ENCODE results near the gene ADAP1. TPM values are rescaled to one million over a fixed set of nuclear protein-coding genes. Genes with fewer than 3 reads are reported as not detected.

ADAP1 gene
- total and polyA plus RNA-seq, 2 donors from 2014 or later = 36.4 to 48.2 TPM

GRCh38 chr7:987909-988308 lies 33.4 kb upstream of the ADAP1 start:
- intact Hi-C loops (cut with DNase I) = no loop called here
- no peaks in the 10 kb centered on the region for H3K36me3 ChIP-seq (ENCODE audit: control insufficient read depth in 2 of 3, insufficient read depth in 3 of 3, low read length in 3 of 3)
- FAIRE-seq = no peak
- no peaks in the 10 kb centered on the region for H3K27me3 ChIP-seq (ENCODE audit: control insufficient read depth, insufficient read depth, low read length)
- no peak for TF ChIP-seq CTCF (IDR thresholded peaks at IDR 0.05; ENCODE audit: borderline replicate concordance, extremely low read depth, insufficient read depth)
- H3K4me1 ChIP-seq (ENCODE audit: control insufficient read depth in 2 of 3, insufficient read depth in 2 of 3, low read depth in 1 of 3, low read length in 3 of 3) = peaks cover 0 to 3% (median 0%) of the 10 kb centered on the region in 3 donors
- H3K9ac ChIP-seq (ENCODE audit: low read length in 3 of 3) = no peak overlapping the region
- no peak overlapping the region for H3K4me3 ChIP-seq (ENCODE audit: low read length in 3 of 3)
- H3K9me3 ChIP-seq (ENCODE audit: control insufficient read depth in 2 of 3, insufficient read depth in 1 of 3, low read length in 3 of 3) = no peaks in the 10 kb centered on the region
- H3K27ac ChIP-seq (ENCODE audit: low read depth in 2 of 2, low read length in 2 of 2) = no peak overlapping the region
- DNase-seq = no peak

DNA sequence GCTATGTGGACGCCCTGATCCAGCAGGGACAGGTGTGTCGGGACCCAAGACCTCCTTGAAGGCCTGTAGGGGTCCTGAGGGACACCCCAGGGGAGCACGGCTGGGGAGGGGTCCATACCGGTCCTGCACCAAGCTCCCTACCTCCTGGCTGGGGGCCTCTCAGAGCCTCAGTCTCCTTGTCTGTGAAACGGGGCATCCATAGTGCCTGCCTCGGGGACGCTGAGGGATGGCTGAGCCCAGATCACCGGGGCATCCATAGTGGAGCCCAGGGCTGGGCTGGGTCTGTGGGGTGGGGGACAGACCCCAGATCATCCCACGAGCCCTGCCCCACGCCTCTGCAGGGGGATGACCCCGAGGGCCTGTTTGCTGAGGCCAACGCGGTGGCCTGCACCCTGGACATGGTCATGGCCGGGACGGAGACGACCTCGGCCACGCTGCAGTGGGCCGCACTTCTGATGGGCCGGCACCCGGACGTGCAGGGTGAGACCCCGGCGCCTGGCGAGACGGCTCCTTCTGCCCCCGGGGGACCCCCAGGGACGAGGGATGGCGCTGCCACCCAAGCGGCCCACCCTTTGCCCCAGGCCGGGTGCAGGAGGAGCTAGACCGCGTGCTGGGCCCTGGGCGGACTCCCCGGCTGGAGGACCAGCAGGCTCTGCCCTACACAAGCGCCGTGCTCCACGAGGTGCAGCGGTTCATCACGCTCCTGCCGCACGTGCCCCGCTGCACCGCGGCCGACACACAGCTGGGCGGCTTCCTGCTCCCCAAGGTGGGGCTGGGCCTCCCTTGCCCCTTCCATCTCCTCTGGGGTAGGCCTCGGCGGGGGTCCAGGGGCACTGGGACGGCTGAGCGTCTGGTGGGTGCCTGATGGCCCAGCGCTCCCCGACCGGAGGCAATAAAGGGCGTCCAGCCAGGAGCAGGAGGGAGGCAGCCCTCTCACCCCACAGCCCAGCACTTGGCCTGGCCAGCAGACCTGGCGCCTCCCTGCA lies 32.6 kb upstream of the ADAP1 start:
- no peak overlapping the region for H3K9ac ChIP-seq (ENCODE audit: low read length in 3 of 3)
- H3K4me1 ChIP-seq (ENCODE audit: control insufficient read depth in 2 of 3, insufficient read depth in 2 of 3, low read depth in 1 of 3, low read length in 3 of 3) = peaks cover 0 to 3% (median 0%) of the 10 kb centered on the region in 3 donors
- no peak for FAIRE-seq
- intact Hi-C loops (cut with DNase I) = no loop called here
- no peaks in the 10 kb centered on the region for H3K9me3 ChIP-seq (ENCODE audit: control insufficient read depth in 2 of 3, insufficient read depth in 1 of 3, low read length in 3 of 3)
- no peaks in the 10 kb centered on the region for H3K27me3 ChIP-seq (ENCODE audit: control insufficient read depth, insufficient read depth, low read length)
- no peak overlapping the region for H3K27ac ChIP-seq (ENCODE audit: low read depth in 2 of 2, low read length in 2 of 2)
- H3K36me3 ChIP-seq (ENCODE audit: control insufficient read depth in 2 of 3, insufficient read depth in 3 of 3, low read length in 3 of 3) = no peaks in the 10 kb centered on the region
- DNase-seq = peak in 1 of 5 donors; percentile 73
- no peak overlapping the region for H3K4me3 ChIP-seq (ENCODE audit: low read length in 3 of 3)
- TF ChIP-seq CTCF (IDR thresholded peaks at IDR 0.05; ENCODE audit: borderline replicate concordance, extremely low read depth, insufficient read depth) = no peak

DNA sequence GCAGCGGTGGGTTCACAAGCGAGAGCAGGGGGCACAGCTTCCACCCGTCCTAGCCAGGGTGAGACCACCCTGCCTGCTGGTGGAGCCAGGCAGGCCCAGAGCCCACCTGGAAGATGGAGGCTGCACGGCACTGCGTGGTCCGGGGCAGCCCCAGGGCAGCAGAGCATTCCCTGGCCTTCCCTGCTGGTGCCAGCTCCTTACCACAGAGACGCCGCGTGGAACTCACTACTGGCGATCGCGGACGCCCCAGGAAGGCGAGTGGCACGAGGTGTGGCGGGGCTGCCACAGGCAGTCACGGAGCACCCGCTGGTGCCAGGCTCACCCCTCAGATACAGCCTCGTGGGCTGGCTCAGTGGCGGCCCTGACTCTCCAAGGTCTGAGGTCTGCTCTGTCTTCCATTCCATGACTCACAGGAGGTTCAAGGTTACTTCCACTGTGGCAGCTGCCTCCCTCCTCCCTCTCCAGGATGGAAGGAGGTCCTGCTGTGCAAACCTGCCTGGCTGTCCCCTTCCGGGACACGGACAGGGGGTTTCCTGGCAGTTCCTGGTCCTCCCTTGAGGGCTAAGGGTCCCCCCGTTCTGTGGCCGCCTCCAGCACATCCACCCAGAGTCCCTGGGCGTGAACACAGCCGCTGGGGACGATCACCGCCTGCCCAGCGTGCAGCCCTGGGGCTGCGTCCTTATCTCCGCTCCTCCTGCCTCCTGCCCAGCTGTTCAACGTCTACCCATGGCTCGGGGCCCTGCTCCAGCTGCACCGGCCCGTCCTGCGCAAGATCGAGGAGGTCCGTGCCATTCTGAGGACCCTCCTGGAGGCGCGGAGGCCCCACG lies 31.6 kb upstream of the ADAP1 start:
- TF ChIP-seq CTCF (IDR thresholded peaks at IDR 0.05; ENCODE audit: borderline replicate concordance, extremely low read depth, insufficient read depth) = no peak
- intact Hi-C loops (cut with DNase I) = no loop called here
- no peak for FAIRE-seq
- H3K27ac ChIP-seq (ENCODE audit: low read depth in 2 of 2, low read length in 2 of 2) = no peak overlapping the region
- no peaks in the 10 kb centered on the region for H3K9me3 ChIP-seq (ENCODE audit: control insufficient read depth in 2 of 3, insufficient read depth in 1 of 3, low read length in 3 of 3)
- no peaks in the 10 kb centered on the region for H3K36me3 ChIP-seq (ENCODE audit: control insufficient read depth in 2 of 3, insufficient read depth in 3 of 3, low read length in 3 of 3)
- H3K27me3 ChIP-seq (ENCODE audit: control insufficient read depth, insufficient read depth, low read length) = no peaks in the 10 kb centered on the region
- no peak overlapping the region for H3K9ac ChIP-seq (ENCODE audit: low read length in 3 of 3)
- H3K4me1 ChIP-seq (ENCODE audit: control insufficient read depth in 2 of 3, insufficient read depth in 2 of 3, low read depth in 1 of 3, low read length in 3 of 3) = peaks cover 0 to 3% (median 0%) of the 10 kb centered on the region in 3 donors
- no peak overlapping the region for H3K4me3 ChIP-seq (ENCODE audit: low read length in 3 of 3)
- DNase-seq = peak in 2 of 5 donors; percentile 52 to 70
